ENCODE data around the gene MS4A8. TPM values are rescaled to one million over a fixed set of nuclear protein-coding genes. Genes with fewer than 3 reads are reported as not detected.

The MS4A8 gene
- total RNA-seq, 1 donor from 2014 or later, result not detected

DNA sequence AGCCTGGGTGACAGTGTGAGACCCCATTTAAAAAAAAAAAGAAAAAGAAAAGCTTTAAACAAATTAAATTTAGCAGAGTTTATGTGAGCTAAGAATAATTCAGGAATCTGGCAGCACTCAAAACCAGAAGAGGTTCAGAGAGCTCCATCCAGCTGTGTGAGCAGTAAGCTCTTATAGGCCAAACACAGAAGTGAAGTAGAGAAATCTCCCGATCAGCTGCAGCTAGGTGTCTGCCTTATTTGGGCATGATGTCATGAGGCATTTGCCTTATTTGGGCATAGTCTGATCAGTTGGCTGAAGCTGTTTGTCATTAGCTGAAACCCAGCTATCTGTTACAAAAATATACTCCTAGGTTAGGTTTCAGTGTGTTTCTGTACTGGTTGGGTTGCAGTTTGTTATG, 65.5 kb downstream of the MS4A8 start:
- no peak for DNase-seq

GRCh38 chr11:60765355-60765754, 65.9 kb downstream of the MS4A8 start:
- DNase-seq, result no peak

Other genes with a start within 250 kb of the MS4A8 start
- 1.1 TPM for gene MS4A1, start 243.8 kb upstream of the MS4A8 start, total RNA-seq
- not detected for gene MS4A12, start 206.8 kb upstream of the MS4A8 start, total RNA-seq
- gene MS4A13, start 184.2 kb upstream of the MS4A8 start, total RNA-seq, result not detected
- gene MS4A18, start 25.1 kb downstream of the MS4A8 start, total RNA-seq, result not detected
- gene MS4A15, start 57.3 kb downstream of the MS4A8 start, total RNA-seq, result not detected
- gene MS4A10, start 85.7 kb downstream of the MS4A8 start, total RNA-seq, result not detected
- gene CCDC86, start 142.5 kb downstream of the MS4A8 start, total RNA-seq, result 10.3 TPM
- 1.3 TPM for gene PTGDR2, start 156.3 kb downstream of the MS4A8 start, total RNA-seq
- not detected for gene ZP1, start 167.9 kb downstream of the MS4A8 start, total RNA-seq
- gene PRPF19, start 207.0 kb downstream of the MS4A8 start, total RNA-seq, result 35.9 TPM
- gene TMEM109, start 214.5 kb downstream of the MS4A8 start, total RNA-seq, result 34.0 TPM
- 29.7 TPM for gene TMEM132A, start 224.8 kb downstream of the MS4A8 start, total RNA-seq